Sigmoid colon (tissue), 7 donors: ENCODE measurements around the gene MRNIP. TPM values are rescaled to one million over a fixed set of nuclear protein-coding genes. Genes with fewer than 3 reads are reported as not detected.

Experiments used
- DNase-seq: peaks from one replicate; pipeline ENCODE4 v3.0.0-alpha.2; 2019
- H3K27ac ChIP-seq, 4 donors: fragments of 200-600 bp; sonication (generic); one replicate each; pipeline ENCODE4 v1.5.1; 2016 to 2019; ENCODE audit warnings: mild to moderate bottlenecking in 1 of 4
- H3K27me3 ChIP-seq, 3 donors: fragments of 200-600 bp; sonication (generic); one replicate each; pipeline ENCODE4 v1.5.1; 2019; ENCODE audit warnings: mild to moderate bottlenecking in 1 of 3
- H3K36me3 ChIP-seq, 4 donors: fragments of 200-600 bp; sonication (generic); one replicate each; pipeline ENCODE4 v1.5.1; 2016 to 2019
- H3K4me1 ChIP-seq, 4 donors: fragments of 200-600 bp; sonication (generic); one replicate each; pipeline ENCODE4 v1.5.1; 2017 to 2019
- H3K4me3 ChIP-seq, 4 donors: fragments of 200-600 bp; sonication (generic); one replicate each; pipeline ENCODE4 v1.5.1; 2017 to 2019; ENCODE audit warnings: mild to moderate bottlenecking in 2 of 4, moderate library complexity in 1 of 4
- H3K9me3 ChIP-seq, 4 donors: fragments of 200-600 bp in 3 of 4; sonication (generic) in 3 of 4; one replicate each; pipeline versions ENCODE4 v1.5.1 to v1.6.1; 2013 to 2019
- EP300 ChIP-seq, 4 donors: sonication (generic); formaldehyde crosslinking; IDR thresholded peaks; one replicate each; pipeline ENCODE4 v1.6.1; 2017; ENCODE audit warnings: antibody characterized with exemption in 4 of 4
- POLR2A ChIP-seq, 2 donors: fragments of 450-650 bp; IDR thresholded peaks; one replicate each; pipeline ENCODE4 v1.6.1; 2016; ENCODE audit warnings: antibody characterized with exemption in 2 of 2, mild to moderate bottlenecking in 2 of 2, moderate library complexity in 2 of 2
- POLR2AphosphoS5 ChIP-seq, 4 donors: sonication (generic); formaldehyde crosslinking; IDR thresholded peaks; one replicate each; pipeline ENCODE4 v1.6.1; 2017; ENCODE audit warnings: antibody characterized with exemption in 4 of 4
- WGBS, 2 donors: extraction: QIAGEN DNeasy Blood & Tissue Kit; methylation state at CpG; one replicate each; pipeline ENCODE4 v1.1.7; 2013; 5-methylcytosine and 5-hydroxymethylcytosine counted together
- intact Hi-C: fragments of 100-400 bp; cut with DNase I; formaldehyde crosslinking; loops from one replicate; pipeline ENCODE4 v1.15.1; 2023
- polyA plus RNA-seq, 3 donors: library from polyadenylated mRNA; stranded (reverse); fragments of 200-250 nt; gene quantifications; one replicate each; pipeline ENCODE4 v1.2.3, GENCODE V29; 2013
- total RNA-seq, 4 donors: library from RNA; depleted of rRNA; stranded (reverse); fragments of >200 nt; gene quantifications; one replicate each; pipeline ENCODE4 v1.1.0, GENCODE V29; 2016
- TF ChIP-seq, protein P1 (sequence below), 4 experiments: fragments of 450-650 bp in 3 of 4; fragments of 200-600 bp in 1 of 4; IDR thresholded peaks; one replicate each; pipeline ENCODE4 v1.5.1; 2016 to 2019; ENCODE audit warnings: antibody characterized with exemption in 4 of 4, mild to moderate bottlenecking in 3 of 4, moderate library complexity in 2 of 4
- donor health status: healthy with polysubstance abuse.
- donor health status: Bipolar disorder and iron deficiency.
- donor health status: healthy.

MRNIP gene
- total and polyA plus RNA-seq, 7 donors: 8.3 to 59.8 (median 30.7) TPM

DNA sequence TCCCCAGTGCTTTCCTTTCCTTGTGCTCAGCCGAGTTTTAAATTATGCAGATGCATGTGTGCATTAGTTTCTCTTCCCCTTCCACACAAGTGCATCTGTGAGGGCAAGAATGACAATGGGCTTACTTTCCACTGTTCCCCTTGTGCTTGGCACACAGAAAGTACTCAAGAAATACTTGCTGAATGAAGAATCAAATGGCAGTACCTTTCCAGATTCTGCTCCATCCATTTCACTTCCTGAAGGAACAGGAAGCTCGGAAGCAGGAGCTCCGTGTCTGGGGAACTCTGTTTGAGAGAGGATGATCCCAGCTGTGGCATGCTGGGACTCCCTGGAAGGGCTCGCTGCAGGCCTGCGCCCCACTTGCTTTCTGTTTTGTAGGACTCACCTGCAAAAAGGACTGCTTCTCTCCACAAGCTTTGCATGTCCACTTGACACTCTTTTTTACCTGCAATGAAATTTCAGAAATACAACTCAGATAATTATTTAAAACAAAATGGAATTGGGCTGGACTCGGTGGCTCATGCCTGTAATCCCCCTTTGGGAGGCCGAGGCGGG, 5.5 kb downstream of the MRNIP start:
- 83% methylated on average over 8 of the region's 8 CpGs for WGBS, 2 donors
- intact Hi-C loops: no loop called here
- TF ChIP-seq POLR2AphosphoS5 (IDR thresholded peaks at IDR 0.05) (no peak), EP300 (IDR thresholded peaks at IDR 0.05) (no peak), POLR2A (IDR thresholded peaks at IDR 0.05) (no peak)
- TF ChIP-seq, protein P1, sequence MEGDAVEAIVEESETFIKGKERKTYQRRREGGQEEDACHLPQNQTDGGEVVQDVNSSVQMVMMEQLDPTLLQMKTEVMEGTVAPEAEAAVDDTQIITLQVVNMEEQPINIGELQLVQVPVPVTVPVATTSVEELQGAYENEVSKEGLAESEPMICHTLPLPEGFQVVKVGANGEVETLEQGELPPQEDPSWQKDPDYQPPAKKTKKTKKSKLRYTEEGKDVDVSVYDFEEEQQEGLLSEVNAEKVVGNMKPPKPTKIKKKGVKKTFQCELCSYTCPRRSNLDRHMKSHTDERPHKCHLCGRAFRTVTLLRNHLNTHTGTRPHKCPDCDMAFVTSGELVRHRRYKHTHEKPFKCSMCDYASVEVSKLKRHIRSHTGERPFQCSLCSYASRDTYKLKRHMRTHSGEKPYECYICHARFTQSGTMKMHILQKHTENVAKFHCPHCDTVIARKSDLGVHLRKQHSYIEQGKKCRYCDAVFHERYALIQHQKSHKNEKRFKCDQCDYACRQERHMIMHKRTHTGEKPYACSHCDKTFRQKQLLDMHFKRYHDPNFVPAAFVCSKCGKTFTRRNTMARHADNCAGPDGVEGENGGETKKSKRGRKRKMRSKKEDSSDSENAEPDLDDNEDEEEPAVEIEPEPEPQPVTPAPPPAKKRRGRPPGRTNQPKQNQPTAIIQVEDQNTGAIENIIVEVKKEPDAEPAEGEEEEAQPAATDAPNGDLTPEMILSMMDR (IDR thresholded peaks at IDR 0.05): no peak
- Histone ChIP-seq H3K27ac (no peak overlapping the region), H3K4me1 (peaks cover 0 to 14% (median 11%) of the 10 kb centered on the region in 4 donors), H3K36me3 (peaks cover 22 to 53% (median 39%) of the 10 kb centered on the region in 4 donors), H3K27me3 (no peaks in the 10 kb centered on the region), H3K9me3 (no peaks in the 10 kb centered on the region), H3K4me3 (no peak overlapping the region)
- DNase-seq: no peak

- peaks cover 0 to 3% (median 2%) of the 10 kb centered on the region in 4 donors for H3K4me1 ChIP-seq
- peak; percentile 56 for DNase-seq
- intact Hi-C loops: no loop called here
- no peak overlapping the region for H3K27ac ChIP-seq
- no peak for TF ChIP-seq POLR2AphosphoS5 (IDR thresholded peaks at IDR 0.05)
- no peak for TF ChIP-seq EP300 (IDR thresholded peaks at IDR 0.05)
- H3K4me3 ChIP-seq: no peak overlapping the region
- 94 to 95% methylated on average over 9 of the region's 9 CpGs for WGBS, 2 donors
- peaks cover 40 to 85% (median 46%) of the 10 kb centered on the region in 4 donors for H3K36me3 ChIP-seq
- no peaks in the 10 kb centered on the region for H3K27me3 ChIP-seq
- no peaks in the 10 kb centered on the region for H3K9me3 ChIP-seq
Observed at GRCh38 chr5:179841621-179842020, 17.0 kb downstream of the MRNIP start.

DNA sequence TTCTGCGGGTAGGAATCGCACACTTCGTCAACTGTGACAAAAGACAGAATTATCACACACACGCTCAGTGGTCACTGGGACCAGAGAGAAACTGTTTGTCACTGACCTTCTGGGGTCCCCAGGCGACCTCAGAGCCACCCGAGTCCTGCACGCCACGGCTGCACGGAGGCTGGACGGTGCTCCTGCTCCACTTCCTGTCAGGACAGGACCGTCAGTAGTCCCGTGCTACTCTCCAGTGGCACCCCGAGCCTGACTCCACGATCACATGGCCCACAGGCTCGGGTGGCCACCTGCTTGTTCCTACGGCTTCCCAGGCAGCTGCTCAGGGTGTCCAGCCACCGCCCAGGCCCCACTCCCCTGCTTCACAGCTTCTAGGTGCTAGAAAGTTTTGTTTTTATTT, 17.9 kb downstream of the MRNIP start:
- no peak for TF ChIP-seq EP300 (IDR thresholded peaks at IDR 0.05)
- TF ChIP-seq POLR2A (IDR thresholded peaks at IDR 0.05): no peak
- TF ChIP-seq, protein P1 (IDR thresholded peaks at IDR 0.05): no peak
- TF ChIP-seq POLR2AphosphoS5 (IDR thresholded peaks at IDR 0.05): no peak
- no peak overlapping the region for H3K27ac ChIP-seq
- no peaks in the 10 kb centered on the region for H3K27me3 ChIP-seq
- 92 to 94% methylated on average over 17 of the region's 17 CpGs for WGBS, 2 donors
- no peak overlapping the region for H3K4me3 ChIP-seq
- H3K36me3 ChIP-seq: peaks cover 47 to 85% (median 53%) of the 10 kb centered on the region in 4 donors
- intact Hi-C loops: no loop called here
- no peaks in the 10 kb centered on the region for H3K9me3 ChIP-seq
- peaks cover 0 to 10% (median 8%) of the 10 kb centered on the region in 4 donors for H3K4me1 ChIP-seq
- peak; percentile 64 for DNase-seq

DNA sequence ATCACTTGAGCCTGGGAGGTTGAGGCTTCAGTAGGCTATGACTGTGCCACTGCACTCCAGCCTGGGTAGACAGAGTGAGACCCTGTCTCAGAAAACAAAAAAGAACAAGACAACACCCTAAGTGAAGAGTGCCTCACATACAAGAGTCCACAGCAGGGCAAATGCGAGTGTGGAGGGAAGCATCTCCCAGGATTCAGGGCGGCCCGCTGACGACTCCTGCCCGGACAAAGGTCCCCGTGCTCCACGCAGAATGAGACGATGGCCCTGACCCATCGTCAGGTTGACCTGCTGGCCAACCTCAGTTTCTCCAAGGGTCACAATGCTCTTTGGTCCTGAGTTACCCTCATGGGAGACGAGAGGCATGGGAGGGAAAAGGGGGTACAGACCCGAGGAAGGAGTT, 18.3 kb downstream of the MRNIP start:
- 85 to 93% methylated on average over 11 of the region's 11 CpGs for WGBS, 2 donors
- H3K4me3 ChIP-seq: no peak overlapping the region
- intact Hi-C loops: no loop called here
- H3K9me3 ChIP-seq: no peaks in the 10 kb centered on the region
- no peak for DNase-seq
- peaks cover 46 to 85% (median 51%) of the 10 kb centered on the region in 4 donors for H3K36me3 ChIP-seq
- TF ChIP-seq POLR2A (IDR thresholded peaks at IDR 0.05) (no peak), POLR2AphosphoS5 (IDR thresholded peaks at IDR 0.05) (peak in 1 of 4 donors; percentile 23), EP300 (IDR thresholded peaks at IDR 0.05) (no peak)
- TF ChIP-seq, protein P1 (IDR thresholded peaks at IDR 0.05): no peak
- H3K27ac ChIP-seq: no peak overlapping the region
- H3K27me3 ChIP-seq: no peaks in the 10 kb centered on the region
- H3K4me1 ChIP-seq: peaks cover 0 to 10% (median 8%) of the 10 kb centered on the region in 4 donors

- H3K36me3 ChIP-seq: peaks cover 45 to 88% (median 52%) of the 10 kb centered on the region in 4 donors
- WGBS, 2 donors: 82 to 85% methylated on average over 16 of the region's 16 CpGs
- DNase-seq: peak; percentile 67
Observed at GRCh38 chr5:179839328-179840256, 19.0 kb downstream of the MRNIP start.

More at GRCh38 chr5:179839328-179840256, 19.0 kb downstream of the MRNIP start:
- TF ChIP-seq, protein P1 (IDR thresholded peaks at IDR 0.05): no peak
- TF ChIP-seq POLR2A (IDR thresholded peaks at IDR 0.05): no peak
- TF ChIP-seq EP300 (IDR thresholded peaks at IDR 0.05): no peak
- TF ChIP-seq POLR2AphosphoS5 (IDR thresholded peaks at IDR 0.05): peak in 2 of 4 donors; percentile 53 to 68
- Histone ChIP-seq H3K9me3 (no peaks in the 10 kb centered on the region), H3K27ac (no peak overlapping the region), H3K4me1 (peaks cover 0 to 10% (median 8%) of the 10 kb centered on the region in 4 donors), H3K27me3 (no peaks in the 10 kb centered on the region), H3K4me3 (no peak overlapping the region)
- intact Hi-C loops: no loop called here
